ENCODE results near the gene CACNA1C. TPM values are rescaled to one million over a fixed set of nuclear protein-coding genes. Genes with fewer than 3 reads are reported as not detected.

The CACNA1C gene
- total and polyA plus RNA-seq, 2 of the 4 experiments (the other 2 are of a cell fraction), result 1.6 to 2.6 TPM

DNA sequence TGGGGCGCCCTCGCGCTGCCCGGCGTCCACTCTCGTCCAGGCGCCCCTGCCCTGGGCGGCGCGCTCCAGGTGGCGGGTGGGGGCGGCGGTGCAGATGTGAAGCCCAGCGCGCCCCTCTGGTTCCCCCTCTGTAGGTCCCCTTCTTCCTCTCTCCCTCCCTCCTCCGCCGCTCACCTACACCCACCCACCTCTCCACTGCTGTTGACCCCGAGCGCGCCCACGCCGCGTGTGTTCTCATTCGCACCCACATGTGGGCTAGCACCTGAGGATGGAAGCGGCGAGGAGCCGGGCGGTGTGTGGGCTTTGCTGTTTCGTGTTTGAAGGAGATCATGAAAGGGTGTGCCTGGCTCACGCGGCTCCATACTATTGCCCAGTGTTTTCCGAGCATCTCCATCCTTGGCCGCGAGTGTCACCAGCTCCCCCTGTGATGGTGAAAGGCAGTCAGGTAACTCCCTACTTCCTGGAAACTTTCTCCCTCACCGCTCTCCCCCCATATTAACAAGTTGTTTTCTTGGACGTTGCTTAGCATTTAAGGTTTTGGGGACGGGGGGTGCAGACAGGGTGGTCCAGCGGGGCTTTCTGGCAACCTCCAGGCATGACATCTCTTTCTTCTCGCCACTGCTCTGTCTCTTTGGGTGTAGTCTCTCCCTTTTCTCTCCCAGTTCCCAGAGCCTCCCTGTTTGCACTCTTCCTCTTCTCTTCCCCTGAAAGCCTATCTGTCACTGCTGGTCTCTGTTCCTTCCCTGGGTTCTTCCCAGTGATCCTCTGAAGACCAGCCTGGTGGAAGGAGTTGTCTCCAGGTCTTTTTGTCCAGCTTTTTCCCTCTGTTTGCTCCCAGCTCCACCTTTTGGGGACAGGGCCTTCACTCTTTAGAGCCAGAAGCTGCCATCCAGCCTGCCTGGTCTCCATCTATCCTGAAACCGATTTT lies 1.6 kb downstream of the CACNA1C start:
- Histone ChIP-seq H4K8ac (ENCODE audit: low read depth in 2 of 2, low read length in 2 of 2) (peak overlapping the region in 1 of 2 experiments; percentile 17; a peak in 2 of 4 replicates), H3K18ac (ENCODE audit: low read depth, low read length) (peak overlapping the region; percentile 21; the same call in 1 of the 2 replicates), H4K91ac (ENCODE audit: insufficient read depth, low read depth, low read length) (peak overlapping the region; percentile 45), H2AFZ (replicated peaks; ENCODE audit: low read length, poor library complexity) (peak overlapping the region; percentile 85), H3K9me3 (ENCODE audit: control insufficient read depth, insufficient read depth, low read length) (no peaks in the 10 kb centered on the region), H2BK15ac (ENCODE audit: low read depth, low read length) (peak overlapping the region; percentile 32; the same call in 1 of the 3 replicates), H3K4me3 (ENCODE audit: insufficient read depth, low read depth, low read length) (peak overlapping the region; percentile 95), H2BK5ac (ENCODE audit: low read depth, low read length, poor library complexity, severe bottlenecking) (no peak overlapping the region), H3K14ac (replicated peaks; ENCODE audit: low read depth, low read length) (peak overlapping the region; percentile 57; the same call in 1 of the 2 replicates), H3K4ac (ENCODE audit: low read depth, low read length) (peak overlapping the region; percentile 57), H3K4me1 (ENCODE audit: control insufficient read depth, insufficient read depth, low read length) (peaks cover 11% of the 10 kb centered on the region), H3K27me3 (ENCODE audit: control insufficient read depth, insufficient read depth, low read length) (no peaks in the 10 kb centered on the region; the same call in 1 of the 2 replicates), H3K79me1 (ENCODE audit: low read depth in 1 of 2, low read length in 2 of 2) (peaks cover 3 to 36% of the 10 kb centered on the region in 2 experiments; a peak in 3 of 4 replicates), H3K23ac (ENCODE audit: low read depth, low read length) (peak overlapping the region; percentile 71; the same call in 1 of the 2 replicates), H3K56ac (ENCODE audit: extremely low read depth, insufficient read depth, low read length) (peak overlapping the region; percentile 11; the same call in 1 of the 2 replicates), H4K5ac (ENCODE audit: low read depth, low read length) (no peak overlapping the region), H3K9ac (ENCODE audit: low read depth, low read length) (peak overlapping the region; percentile 68), H2BK120ac (ENCODE audit: low read depth, low read length) (peak overlapping the region; percentile 53), H2BK20ac (ENCODE audit: low read depth, low read length) (peak overlapping the region; percentile 49), H3K27ac (ENCODE audit: insufficient read depth, low read length) (peak overlapping the region; percentile 49), H2AK9ac (replicated peaks; ENCODE audit: low read depth, low read length, poor library complexity) (peak overlapping the region; percentile 79), H2AK5ac (ENCODE audit: low read depth, low read length) (peak overlapping the region; percentile 71), H3K36me3 (ENCODE audit: control insufficient read depth, insufficient read depth, low read length) (no peaks in the 10 kb centered on the region), H4K20me1 (ENCODE audit: insufficient read depth, low read length) (peaks cover 14% of the 10 kb centered on the region; the same call in 1 of the 2 replicates), H3K9me1 (ENCODE audit: insufficient read depth, low read length) (no peaks in the 10 kb centered on the region), H3K4me2 (ENCODE audit: low read depth, low read length) (peak overlapping the region; percentile 92)
- POLR2A ChIA-PET (ENCODE audit: unreplicated experiment), result no interaction called here
- intact Hi-C loops (cut with micrococcal nuclease) (loop anchor here (5.0 kb wide), 2 partner anchors 128 to 257 kb away; no protein-coding TSS in a partner anchor), dilution Hi-C loops (cut with HindIII; ENCODE audit: low sequenced_read_pairs, unreplicated experiment) (no loop called here), in situ Hi-C loops (cut with MboI; ENCODE audit: low sequenced_read_pairs) (loop anchor here (5.0 to 10.0 kb wide), 2 partner anchors 228 to 530 kb away; no protein-coding TSS in a partner anchor)
- no TSS peak for BruUV-seq (replicated peaks)
- CTCF ChIA-PET, result interaction anchor here (0.6 kb wide), 1 partner anchor 219 kb away, joined by 3 read pairs; no protein-coding TSS in a partner anchor
- WGBS, 2 experiments (ENCODE audit: extremely low coverage in 2 of 2, insufficient read length in 1 of 2), result no CpG with 5 or more reads among the region's 40 CpGs
- ATAC-seq (ENCODE audit: low read depth), result peak; percentile 6
- TF ChIP-seq RFX5 (IDR thresholded peaks at IDR 0.05; ENCODE audit: low read depth, low read length) (no peak), MXI1 (IDR thresholded peaks at IDR 0.05; ENCODE audit: borderline replicate concordance, low read depth, low read length) (peak; percentile 59; the same call in 1 of the 2 replicates)
- DNase-seq, result no peak

Data from IMR-90 (cell line).